GM18508 (cell line): ENCODE measurements around the gene TGM2.

ENCODE experiments used
- ATAC-seq: cut with Tn5 transposase; IDR thresholded peaks from one replicate; pipeline ENCODE4 v1.9.1; 2021; ENCODE audit warnings: moderate number of reproducible peaks; ENCODE audit not compliant: insufficient read depth, unreplicated experiment

The TGM2 gene

DNA sequence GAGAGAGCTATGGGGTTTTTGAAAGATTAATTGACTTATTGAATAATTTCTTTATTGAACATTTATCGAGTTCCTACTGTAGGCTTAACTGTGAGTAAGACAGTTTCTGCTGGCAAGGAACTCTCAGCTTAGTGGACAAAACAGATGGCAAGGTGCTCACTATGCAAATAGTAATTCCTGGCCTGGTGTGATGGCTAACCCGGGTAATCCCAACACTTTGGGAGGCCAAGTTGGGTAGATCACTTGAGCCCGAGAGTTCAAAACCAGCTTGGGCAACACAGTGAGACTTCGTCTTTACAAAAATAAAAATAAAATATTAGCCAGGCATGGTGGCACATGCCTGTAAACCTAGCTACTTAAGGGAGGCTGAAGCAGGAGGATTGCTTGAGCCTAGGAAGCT, 13.5 kb upstream of the TGM2 start:
- no peak for ATAC-seq

DNA sequence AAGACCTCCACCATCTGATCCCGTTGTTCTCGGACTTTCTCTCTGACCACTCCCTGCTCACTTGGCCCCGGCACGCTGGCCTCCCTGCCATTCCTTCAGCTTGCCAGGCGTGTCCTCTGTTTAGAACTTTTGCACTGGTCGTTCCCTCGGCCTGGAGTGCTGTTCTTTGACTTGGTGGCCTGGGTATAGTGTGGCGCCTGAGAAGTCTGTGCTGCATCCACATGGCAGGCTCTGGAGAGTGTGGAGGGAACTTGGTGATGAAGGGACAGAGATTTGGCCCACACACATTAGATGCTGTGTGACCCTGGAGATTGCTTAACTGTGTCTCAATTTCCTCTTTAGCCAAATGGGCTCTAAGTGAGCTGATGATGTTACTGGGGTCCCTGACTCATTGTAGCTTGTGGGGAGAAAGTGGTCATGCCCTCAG, 13.0 kb upstream of the TGM2 start:
- ATAC-seq = no peak

DNA sequence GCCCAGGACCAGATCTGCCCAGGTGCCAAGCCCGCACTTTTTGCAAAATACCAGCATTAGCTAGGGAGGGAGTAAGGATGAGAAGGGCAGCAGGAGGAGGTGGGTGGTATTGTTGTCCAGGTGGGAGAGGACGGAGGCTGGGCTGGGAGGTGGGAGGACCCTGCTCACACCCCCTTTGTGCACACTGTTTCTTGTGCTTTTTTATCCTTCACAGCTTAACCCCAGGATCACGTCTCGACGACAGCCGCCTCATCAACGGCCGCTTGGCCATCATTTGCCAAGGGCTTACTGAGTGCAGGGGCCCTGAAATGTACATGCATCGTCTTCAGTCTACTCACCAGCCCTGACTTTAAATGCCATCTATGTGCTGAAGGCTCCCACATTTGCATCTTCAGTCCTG, 12.1 kb upstream of the TGM2 start:
- no peak for ATAC-seq

DNA sequence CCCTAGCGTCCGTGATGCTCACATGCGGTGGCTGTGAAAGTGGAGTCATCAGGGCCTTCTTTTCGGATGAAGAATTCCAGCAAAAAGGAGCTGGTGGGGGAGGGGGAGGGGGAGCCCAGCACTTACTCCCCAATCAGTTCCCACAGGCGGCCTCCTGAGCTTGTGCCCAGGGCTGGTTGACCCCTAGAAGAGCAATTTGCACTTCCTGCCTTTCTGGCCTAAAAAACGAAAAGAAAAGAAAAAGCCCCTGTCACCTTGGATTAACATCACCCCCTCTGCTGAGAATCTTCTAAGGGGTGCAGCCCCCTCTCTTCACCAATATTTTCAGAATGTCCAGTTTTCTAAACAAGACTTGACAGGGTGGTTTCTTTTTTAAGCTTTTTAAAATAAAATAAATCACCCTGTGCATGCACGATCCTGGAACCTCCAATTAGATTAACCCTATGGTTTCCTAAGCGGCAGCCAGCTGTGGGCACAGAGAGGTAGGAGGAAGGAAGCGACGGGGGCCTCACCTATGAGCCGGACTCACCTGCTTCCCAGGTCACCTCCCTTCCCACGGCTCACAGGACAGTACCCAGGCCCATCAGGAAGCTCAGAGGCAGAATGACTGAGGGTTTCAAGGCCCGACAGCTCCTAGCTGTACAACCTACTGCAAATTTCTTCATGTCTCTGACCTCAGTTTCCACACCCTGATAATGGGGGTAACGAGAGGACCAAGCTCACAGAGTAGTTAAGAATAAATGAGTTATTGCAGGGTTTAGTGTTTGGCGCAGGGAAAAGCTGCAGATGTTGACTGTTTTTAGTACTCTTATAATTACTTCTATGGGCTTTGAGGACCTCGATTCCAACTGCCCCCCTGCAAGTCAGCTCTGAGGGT, 10.5 kb upstream of the TGM2 start:
- no peak for ATAC-seq

GRCh38 chr20:38173237-38174156, 8.4 kb upstream of the TGM2 start:
- ATAC-seq = no peak

DNA sequence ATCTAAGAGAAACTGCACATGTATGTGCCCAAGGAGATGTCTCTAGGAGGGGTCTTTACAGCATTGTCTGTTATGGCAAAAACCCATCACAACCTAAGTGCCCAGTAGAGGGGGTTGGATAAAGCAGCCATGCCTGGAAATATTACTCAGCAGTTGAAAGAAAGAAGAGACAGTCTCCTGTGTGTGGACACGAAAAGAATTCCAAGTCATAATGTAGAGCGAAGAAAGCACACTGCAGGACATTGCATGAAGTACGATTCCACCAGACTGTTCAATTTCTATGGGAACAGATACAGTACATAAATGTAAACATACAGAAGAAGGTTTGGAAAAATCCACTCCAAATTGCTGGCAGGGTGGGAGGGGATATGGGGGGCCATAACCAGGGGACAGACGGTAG, 7.3 kb upstream of the TGM2 start:
- ATAC-seq = no peak

- no peak for ATAC-seq
Measured at GRCh38 chr20:38171675-38172043, 6.6 kb upstream of the TGM2 start.

- ATAC-seq = no peak
Measured at GRCh38 chr20:38170826-38171674, 6.0 kb upstream of the TGM2 start.

- ATAC-seq = no peak
Measured at GRCh38 chr20:38170219-38170825, 5.3 kb upstream of the TGM2 start.

- ATAC-seq = no peak
Measured at GRCh38 chr20:38169636-38170193, 4.6 kb upstream of the TGM2 start.

- no peak for ATAC-seq
Measured at GRCh38 chr20:38168791-38169589, 3.9 kb upstream of the TGM2 start.

DNA sequence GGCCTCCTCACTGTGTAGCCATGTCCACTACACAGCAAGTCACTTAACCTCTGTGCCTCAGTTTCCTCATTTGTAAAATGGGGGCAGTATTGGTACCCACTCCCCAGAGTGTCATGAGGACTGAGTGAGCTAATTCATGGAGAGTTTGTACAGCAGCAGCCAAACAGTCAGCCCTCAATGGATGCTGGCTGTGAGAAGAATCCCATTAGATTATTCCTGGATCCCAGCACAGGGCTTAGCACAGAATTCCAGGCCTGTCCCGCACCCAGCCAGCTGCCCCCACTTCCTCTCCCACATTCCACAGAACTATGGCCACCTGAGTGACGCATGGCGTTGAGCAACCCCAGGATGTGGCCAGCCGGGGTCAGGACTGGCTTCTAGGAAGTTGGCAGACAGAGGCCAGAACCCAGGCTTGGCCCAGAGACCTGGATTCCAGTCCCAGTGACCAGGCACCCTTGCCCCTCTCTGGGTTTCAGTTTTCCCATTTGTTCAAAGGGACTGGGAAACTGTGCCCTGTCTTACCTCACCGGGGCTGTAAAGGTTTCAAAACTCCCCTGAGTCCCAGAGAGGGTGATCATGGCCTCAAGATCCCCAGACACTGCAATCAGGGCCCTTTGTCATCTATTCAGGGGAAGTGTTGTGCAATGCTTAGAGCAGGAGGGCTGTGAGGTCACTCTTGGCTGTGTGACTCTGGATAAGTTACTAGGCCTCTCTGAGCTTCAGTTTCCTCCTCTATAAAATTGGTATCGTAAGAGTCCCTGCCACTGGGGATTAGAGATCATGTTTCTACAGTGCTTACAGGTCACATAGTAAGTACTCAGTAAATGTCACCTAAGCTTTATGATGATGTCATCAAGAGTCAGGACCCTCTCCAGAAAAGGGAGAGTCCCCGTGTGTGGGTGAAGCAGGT, 3.0 kb upstream of the TGM2 start:
- ATAC-seq = no peak

DNA sequence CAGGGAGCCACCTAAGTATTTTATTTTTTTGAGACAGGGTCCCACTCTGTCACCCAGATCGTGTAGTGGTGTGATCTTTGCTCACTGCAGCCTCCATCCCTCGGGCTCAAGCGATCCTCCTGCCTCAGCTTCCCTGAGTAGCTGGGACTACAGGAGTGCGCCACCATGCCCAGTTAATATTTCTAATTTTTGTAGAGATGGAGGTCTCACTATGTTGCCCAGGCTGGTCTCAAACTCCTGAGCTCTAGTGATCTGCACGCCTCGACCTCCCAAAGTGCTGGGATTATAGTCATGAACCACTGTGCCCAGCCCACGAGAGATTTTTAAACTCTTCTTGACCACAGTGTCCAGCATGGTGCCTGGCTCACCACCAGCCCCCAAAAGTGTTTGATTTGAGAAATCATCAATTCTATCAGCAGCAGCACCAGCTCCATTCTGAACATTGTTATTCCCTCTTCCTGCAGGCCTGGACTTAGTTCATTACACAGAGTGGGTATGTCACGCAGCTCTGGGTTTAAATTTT, 2.3 kb upstream of the TGM2 start:
- no peak for ATAC-seq

- ATAC-seq = no peak
Measured at GRCh38 chr20:38166703-38167233, 1.7 kb upstream of the TGM2 start.

GRCh38 chr20:38165966-38166702, 1.1 kb upstream of the TGM2 start:
- ATAC-seq = no peak

DNA sequence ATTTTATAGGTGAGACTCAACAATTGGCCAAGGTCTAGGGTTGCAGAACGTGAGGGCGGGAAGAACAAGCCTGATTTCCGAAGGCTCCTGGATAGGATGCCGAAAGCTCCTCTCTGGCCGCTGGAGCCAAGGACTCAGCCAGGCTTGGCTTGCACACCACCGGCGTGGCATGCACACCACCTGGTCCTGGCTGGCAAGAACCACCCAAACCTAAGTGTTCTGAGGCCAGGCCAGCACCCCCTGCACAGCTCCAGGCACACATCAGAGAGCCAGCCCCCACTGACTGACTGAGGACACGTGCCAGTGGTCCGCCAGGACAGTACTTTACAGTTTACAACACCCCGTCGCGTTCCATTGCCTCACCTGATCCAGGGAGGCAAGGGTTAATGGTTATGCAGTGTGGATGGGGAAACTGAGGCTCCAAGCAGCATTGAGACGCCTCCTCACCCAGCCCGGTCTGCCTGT, 414 bp downstream of the TGM2 start:
- no peak for ATAC-seq

GRCh38 chr20:38164069-38164468, 1.0 kb downstream of the TGM2 start:
- no peak for ATAC-seq
